Stomach smooth muscle (tissue), 2 donors: ENCODE measurements around the gene FAM181A.

Experiments
- H3K27ac ChIP-seq: one replicate; pipeline ENCODE4 v1.7.0; 2013; ENCODE audit warnings: mild to moderate bottlenecking, low read length, inconsistent platforms
- H3K27me3 ChIP-seq, 2 donors: one replicate each; pipeline ENCODE4 v1.7.0; 2013; ENCODE audit warnings: low read length in 2 of 2; ENCODE audit not compliant: insufficient read depth in 2 of 2, control insufficient read depth in 1 of 2
- H3K36me3 ChIP-seq, 2 donors: one replicate each; pipeline ENCODE4 v1.7.0; 2013; ENCODE audit warnings: low read length in 2 of 2; ENCODE audit not compliant: control insufficient read depth in 2 of 2, insufficient read depth in 2 of 2
- H3K4me1 ChIP-seq: one replicate; pipeline ENCODE4 v1.7.0; 2013; ENCODE audit warnings: low read length; ENCODE audit not compliant: control insufficient read depth, insufficient read depth
- H3K4me3 ChIP-seq, 2 donors: one replicate each; pipeline ENCODE4 v1.7.0; 2013; ENCODE audit warnings: low read length in 2 of 2
- H3K9ac ChIP-seq, 2 donors: one replicate each; pipeline ENCODE4 v1.7.0; 2013; ENCODE audit warnings: low read length in 2 of 2, mild to moderate bottlenecking in 1 of 2
- H3K9me3 ChIP-seq, 2 donors: one replicate each; pipeline ENCODE4 v1.7.0; 2013; ENCODE audit warnings: low read length in 2 of 2; ENCODE audit not compliant: control insufficient read depth in 2 of 2
- donor health status: healthy.
- donor health status: Pancreatic carcinoma.

The FAM181A gene

DNA sequence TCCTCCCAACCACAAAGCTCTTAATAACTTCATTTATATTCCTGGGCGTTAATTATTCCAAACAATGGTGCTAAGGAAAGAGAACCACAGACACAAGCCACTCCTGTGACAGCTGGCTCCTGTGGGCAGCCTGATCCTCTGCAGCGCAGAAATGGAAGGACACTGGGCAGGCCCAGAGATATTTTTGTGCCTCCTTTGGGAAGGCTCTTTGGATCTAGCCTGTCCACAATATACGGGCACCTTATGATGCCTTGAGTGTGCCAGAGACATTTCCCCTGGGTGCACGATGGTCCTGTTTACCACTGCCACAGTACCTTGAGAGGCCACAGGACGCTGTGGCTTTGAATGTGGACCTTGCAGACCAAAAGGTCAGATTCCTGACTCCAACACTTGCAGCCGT, 47.2 kb downstream of the FAM181A start:
- no peaks in the 10 kb centered on the region for H3K9me3 ChIP-seq
- H3K9ac ChIP-seq, result peak overlapping the region; percentile 78 to 92
- H3K4me1 ChIP-seq, result peaks cover 72% of the 10 kb centered on the region
- H3K4me3 ChIP-seq, result peak overlapping the region; percentile 81 to 93
- no peaks in the 10 kb centered on the region for H3K27me3 ChIP-seq
- peaks cover 0 to 1% of the 10 kb centered on the region in 2 donors for H3K36me3 ChIP-seq
- H3K27ac ChIP-seq, result peak overlapping the region; percentile 99

DNA sequence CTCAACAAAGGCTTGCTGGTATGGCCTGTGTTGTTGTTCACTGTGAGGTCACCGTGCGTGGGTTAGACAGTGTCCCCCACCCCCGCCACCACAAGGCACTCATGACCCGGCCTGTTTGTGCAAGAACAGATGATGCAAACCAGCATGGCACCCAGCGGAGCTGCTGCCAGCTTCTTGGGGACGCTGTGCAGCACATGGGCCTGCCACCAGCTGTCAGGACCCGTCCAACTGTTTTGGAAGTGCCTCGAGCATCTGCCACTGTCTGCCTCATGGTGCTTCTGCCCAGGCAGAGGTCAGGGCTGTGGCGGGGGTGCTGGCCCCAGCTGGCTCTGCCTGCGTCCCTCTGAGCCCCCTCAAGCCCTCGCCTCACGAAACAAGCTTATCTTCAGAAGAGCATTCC, 47.7 kb downstream of the FAM181A start:
- peaks cover 67% of the 10 kb centered on the region for H3K4me1 ChIP-seq
- H3K27ac ChIP-seq, result peak overlapping the region; percentile 99
- H3K4me3 ChIP-seq, result peak overlapping the region; percentile 81 to 93

GRCh38 chr14:93975791-93976476, 48.8 kb downstream of the FAM181A start:
- peak overlapping the region; percentile 78 to 92 for H3K9ac ChIP-seq
- peaks cover 67% of the 10 kb centered on the region for H3K4me1 ChIP-seq
- H3K27ac ChIP-seq, result peak overlapping the region; percentile 99

More for the DNA sequence above, 47.7 kb downstream of the FAM181A start:
- peak overlapping the region; percentile 78 to 92 for H3K9ac ChIP-seq
- no peaks in the 10 kb centered on the region for H3K27me3 ChIP-seq
- no peaks in the 10 kb centered on the region for H3K36me3 ChIP-seq
- H3K9me3 ChIP-seq, result no peaks in the 10 kb centered on the region

DNA sequence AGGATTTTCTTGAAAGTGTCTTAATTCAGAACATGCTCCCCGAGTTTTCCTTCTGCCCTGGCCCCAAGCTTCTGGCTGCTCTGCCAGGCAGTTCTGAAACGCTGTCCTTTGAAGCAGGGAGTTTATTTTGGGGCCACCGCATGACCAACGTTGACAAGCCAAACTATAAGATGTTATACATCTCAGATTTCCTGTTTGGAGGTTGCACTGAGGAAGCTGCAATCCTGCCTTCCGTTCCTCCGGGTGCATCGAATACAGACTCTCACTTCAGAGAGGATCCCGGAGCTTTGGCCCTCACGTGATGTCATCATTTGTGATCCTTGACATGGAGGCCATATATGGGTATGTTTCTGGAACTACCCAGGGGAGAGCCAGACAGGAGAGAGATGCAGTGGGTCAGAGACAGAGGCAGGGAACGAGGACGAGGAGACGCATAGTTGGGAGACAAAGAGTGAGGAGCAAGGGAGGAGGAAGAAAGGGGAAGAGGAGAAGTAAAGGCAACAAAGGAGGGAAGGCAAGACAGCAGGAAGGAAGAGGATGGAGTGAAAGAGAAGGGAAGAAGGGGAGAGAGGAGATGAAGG, 49.4 kb downstream of the FAM181A start, which contains the start of gene ASB2:
Gene ASB2 (minus strand): TSS at position 94 of the 581 bp plus-strand sequence. CDS start 12,031 bp downstream, outside the sequence.
- H3K4me1 ChIP-seq, result peaks cover 67% of the 10 kb centered on the region
- peak within 1 kb of the TSS; percentile 78 to 92 for H3K9ac ChIP-seq
- H3K4me3 ChIP-seq, result peak within 1 kb of the TSS; percentile 81 to 93
- peak within 1 kb of the TSS; percentile 99 for H3K27ac ChIP-seq
- no peaks in the 10 kb centered on the region for H3K9me3 ChIP-seq
- H3K27me3 ChIP-seq, result no peaks in the 10 kb centered on the region
- H3K36me3 ChIP-seq, result no peaks in the 10 kb centered on the region

More at GRCh38 chr14:93975791-93976476, 48.8 kb downstream of the FAM181A start:
- H3K36me3 ChIP-seq, result no peaks in the 10 kb centered on the region
- H3K4me3 ChIP-seq, result peak overlapping the region; percentile 81 to 93
- no peaks in the 10 kb centered on the region for H3K27me3 ChIP-seq
- H3K9me3 ChIP-seq, result no peaks in the 10 kb centered on the region

DNA sequence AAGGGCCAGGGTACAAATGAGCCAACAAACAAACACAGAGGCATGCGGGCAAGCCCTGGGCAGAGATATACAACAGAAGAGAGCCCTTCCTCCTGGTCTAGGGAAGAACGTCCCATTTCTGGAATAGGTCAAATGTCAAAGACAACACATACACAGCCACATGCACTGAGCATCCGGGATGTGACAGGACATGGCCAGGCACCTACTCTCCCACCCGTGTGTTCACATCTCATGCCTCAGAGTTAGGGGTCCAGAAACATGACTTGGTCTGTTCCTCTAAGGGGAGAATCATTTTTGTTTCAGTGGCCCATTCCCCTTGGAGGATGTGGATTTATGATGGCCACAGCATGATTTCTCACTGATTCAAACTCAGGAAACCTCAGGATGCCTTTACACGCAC, 50.0 kb downstream of the FAM181A start:
- Histone ChIP-seq H3K9me3 (no peaks in the 10 kb centered on the region), H3K4me1 (peaks cover 70% of the 10 kb centered on the region), H3K27me3 (no peaks in the 10 kb centered on the region), H3K36me3 (no peaks in the 10 kb centered on the region), H3K9ac (peak overlapping the region; percentile 78 to 92), H3K4me3 (peak overlapping the region; percentile 81 to 93), H3K27ac (peak overlapping the region; percentile 99)

GRCh38 chr14:93977790-93978581, 50.8 kb downstream of the FAM181A start:
- Histone ChIP-seq H3K9ac (peak overlapping the region; percentile 78 to 92), H3K36me3 (no peaks in the 10 kb centered on the region), H3K4me3 (no peak overlapping the region), H3K4me1 (peaks cover 72% of the 10 kb centered on the region), H3K9me3 (no peaks in the 10 kb centered on the region), H3K27ac (peak overlapping the region; percentile 99), H3K27me3 (no peaks in the 10 kb centered on the region)

DNA sequence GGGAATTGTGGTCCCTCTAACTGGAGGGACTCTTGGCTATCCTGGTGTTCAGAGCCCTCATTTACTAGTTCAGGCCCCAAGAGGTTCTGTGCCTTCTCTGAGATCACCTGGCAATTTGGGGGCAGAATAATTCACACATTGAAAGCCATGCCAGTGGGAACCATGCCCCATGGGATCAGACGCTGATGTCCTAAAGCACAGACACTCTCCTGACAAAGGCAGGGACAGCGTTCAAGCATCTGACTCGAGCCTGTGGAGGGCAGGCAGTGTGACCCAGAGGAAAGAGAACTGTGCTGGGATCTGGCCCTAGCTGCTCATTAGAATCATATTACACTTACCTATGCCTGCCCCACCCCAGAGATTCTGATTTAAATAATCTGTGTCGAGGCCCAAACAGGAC, 51.6 kb downstream of the FAM181A start:
- no peak overlapping the region for H3K4me3 ChIP-seq
- no peaks in the 10 kb centered on the region for H3K36me3 ChIP-seq
- H3K9ac ChIP-seq, result no peak overlapping the region
- no peaks in the 10 kb centered on the region for H3K27me3 ChIP-seq
- peak overlapping the region; percentile 99 for H3K27ac ChIP-seq
- no peaks in the 10 kb centered on the region for H3K9me3 ChIP-seq
- H3K4me1 ChIP-seq, result peaks cover 65% of the 10 kb centered on the region
